Measurements from ENCODE around the gene KCNJ4. TPM values are rescaled to one million over a fixed set of nuclear protein-coding genes. Genes with fewer than 3 reads are reported as not detected.

KCNJ4 gene
- total RNA-seq, 1 experiment from 2014 or later, result 0.22 TPM

DNA sequence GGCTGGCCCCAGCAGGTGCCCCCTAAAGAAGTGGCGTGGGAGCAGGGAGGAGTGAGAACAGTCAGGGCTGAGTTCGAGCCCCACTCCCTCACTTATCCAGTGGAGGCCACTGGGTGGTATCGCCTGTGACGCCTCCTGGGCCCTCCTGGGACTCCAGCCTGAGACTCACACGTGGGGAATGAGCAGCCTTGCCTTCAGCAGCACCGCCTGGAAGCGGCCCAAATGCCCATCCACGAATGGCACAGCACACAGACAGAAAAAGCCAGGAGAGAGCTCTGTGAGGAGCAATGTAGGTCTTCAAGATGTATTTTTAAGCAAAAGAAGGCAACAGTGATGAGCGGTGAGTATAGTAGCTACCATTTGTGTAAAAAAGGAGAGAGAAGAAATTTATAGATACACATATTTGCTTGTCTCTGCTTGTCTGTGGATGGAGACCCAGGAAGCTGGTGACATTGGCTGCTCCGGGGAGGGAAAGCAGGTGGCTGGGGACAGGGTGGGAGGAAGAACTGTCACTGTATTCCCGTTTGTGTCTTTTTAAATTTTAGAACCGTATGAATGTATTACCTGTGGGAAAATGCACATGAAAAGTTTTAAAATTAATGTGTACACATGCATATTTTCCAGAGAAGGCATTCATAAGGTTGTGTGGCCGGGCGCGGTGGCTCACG, 13.2 kb downstream of the KCNJ4 start:
- CTCF ChIA-PET, result no interaction called here
- no peaks in the 10 kb centered on the region for H3K36me3 ChIP-seq (ENCODE audit: low read depth)
- POLR2A ChIA-PET (ENCODE audit: unreplicated experiment), result no interaction called here
- intact Hi-C loops (cut with micrococcal nuclease; ENCODE audit: unreplicated experiment), result no loop called here
- no peaks in the 10 kb centered on the region for H3K9me3 ChIP-seq (ENCODE audit: insufficient read depth, low read depth)
- no peaks in the 10 kb centered on the region for H3K9me2 ChIP-seq (ENCODE audit: insufficient read depth)
- H2AFZ ChIP-seq, result no peak overlapping the region
- no peak overlapping the region for H3K27ac ChIP-seq
- TF ChIP-seq EZH2 (IDR thresholded peaks at IDR 0.05; ENCODE audit: low read depth), result no peak
- TF ChIP-seq, protein P1, sequence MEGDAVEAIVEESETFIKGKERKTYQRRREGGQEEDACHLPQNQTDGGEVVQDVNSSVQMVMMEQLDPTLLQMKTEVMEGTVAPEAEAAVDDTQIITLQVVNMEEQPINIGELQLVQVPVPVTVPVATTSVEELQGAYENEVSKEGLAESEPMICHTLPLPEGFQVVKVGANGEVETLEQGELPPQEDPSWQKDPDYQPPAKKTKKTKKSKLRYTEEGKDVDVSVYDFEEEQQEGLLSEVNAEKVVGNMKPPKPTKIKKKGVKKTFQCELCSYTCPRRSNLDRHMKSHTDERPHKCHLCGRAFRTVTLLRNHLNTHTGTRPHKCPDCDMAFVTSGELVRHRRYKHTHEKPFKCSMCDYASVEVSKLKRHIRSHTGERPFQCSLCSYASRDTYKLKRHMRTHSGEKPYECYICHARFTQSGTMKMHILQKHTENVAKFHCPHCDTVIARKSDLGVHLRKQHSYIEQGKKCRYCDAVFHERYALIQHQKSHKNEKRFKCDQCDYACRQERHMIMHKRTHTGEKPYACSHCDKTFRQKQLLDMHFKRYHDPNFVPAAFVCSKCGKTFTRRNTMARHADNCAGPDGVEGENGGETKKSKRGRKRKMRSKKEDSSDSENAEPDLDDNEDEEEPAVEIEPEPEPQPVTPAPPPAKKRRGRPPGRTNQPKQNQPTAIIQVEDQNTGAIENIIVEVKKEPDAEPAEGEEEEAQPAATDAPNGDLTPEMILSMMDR (conservative IDR thresholded peaks at IDR 0.05), result no peak
- no peak overlapping the region for H3K4me2 ChIP-seq
- no peak overlapping the region for H3K4me3 ChIP-seq
- H3K27me3 ChIP-seq (ENCODE audit: insufficient read depth, low read depth), result peaks cover 33% of the 10 kb centered on the region; the same call in 1 of the 2 replicates
- BruUV-seq (replicated peaks), result no TSS peak
- peaks cover 8% of the 10 kb centered on the region; the same call in 1 of the 2 replicates for H3F3A ChIP-seq (ENCODE audit: insufficient read depth, low read depth)
- H3K4me1 ChIP-seq (replicated peaks; ENCODE audit: insufficient read depth), result no peaks in the 10 kb centered on the region
- DNase-seq, result no peak
- H4K20me1 ChIP-seq (ENCODE audit: insufficient read depth), result no peaks in the 10 kb centered on the region
- H3K79me2 ChIP-seq (ENCODE audit: low read depth), result no peaks in the 10 kb centered on the region

DNA sequence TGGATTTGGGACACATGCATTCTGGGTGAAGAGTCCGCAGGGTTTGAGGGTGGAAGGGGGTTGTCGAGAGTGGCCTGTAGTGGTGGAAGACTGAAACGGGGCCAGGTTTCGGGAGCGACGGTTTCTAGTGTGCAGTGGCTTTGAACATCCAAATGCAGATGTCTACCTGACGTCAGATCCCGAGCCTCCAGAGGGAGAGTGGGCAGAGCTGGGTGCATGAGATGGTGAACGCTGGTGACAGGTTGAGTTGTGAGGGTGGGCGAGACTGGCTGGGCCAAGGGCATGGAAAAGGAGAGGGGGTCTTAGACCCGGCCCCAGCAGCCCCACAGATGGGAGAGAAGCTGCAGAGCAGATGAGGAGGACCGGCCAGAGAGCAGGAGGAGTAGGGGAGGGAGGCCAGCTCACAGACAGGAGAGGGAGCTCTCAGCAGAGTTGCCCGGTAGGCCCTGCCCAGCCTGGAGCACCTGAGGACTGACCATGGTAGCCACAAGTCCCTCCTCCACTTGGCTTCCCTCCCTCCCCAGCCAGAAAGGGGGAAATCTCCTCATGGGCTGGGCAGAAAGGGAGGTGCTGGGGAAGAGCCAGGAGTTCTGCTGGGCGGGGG, 14.2 kb downstream of the KCNJ4 start:
- intact Hi-C loops (cut with micrococcal nuclease; ENCODE audit: unreplicated experiment), result no loop called here
- Histone ChIP-seq H3K27ac (no peak overlapping the region), H2AFZ (no peak overlapping the region), H3F3A (ENCODE audit: insufficient read depth, low read depth) (peaks cover 8% of the 10 kb centered on the region; the same call in 1 of the 2 replicates), H3K4me1 (replicated peaks; ENCODE audit: insufficient read depth) (no peaks in the 10 kb centered on the region), H3K9me2 (ENCODE audit: insufficient read depth) (no peaks in the 10 kb centered on the region), H3K36me3 (ENCODE audit: low read depth) (no peaks in the 10 kb centered on the region), H3K27me3 (ENCODE audit: insufficient read depth, low read depth) (peaks cover 33% of the 10 kb centered on the region; the same call in 1 of the 2 replicates), H4K20me1 (ENCODE audit: insufficient read depth) (no peaks in the 10 kb centered on the region), H3K79me2 (ENCODE audit: low read depth) (no peaks in the 10 kb centered on the region), H3K4me2 (no peak overlapping the region), H3K9me3 (ENCODE audit: insufficient read depth, low read depth) (no peaks in the 10 kb centered on the region), H3K4me3 (no peak overlapping the region)
- no peak for DNase-seq
- BruUV-seq (replicated peaks), result no TSS peak
- ChIA-PET CTCF (interaction anchor here (0.5 kb wide), 1 partner anchor 18 kb away, joined by 4 read pairs; no protein-coding TSS in a partner anchor), POLR2A (ENCODE audit: unreplicated experiment) (no interaction called here)
- TF ChIP-seq, protein P1 (conservative IDR thresholded peaks at IDR 0.05), result no peak
- no peak for TF ChIP-seq EZH2 (IDR thresholded peaks at IDR 0.05; ENCODE audit: low read depth)

DNA sequence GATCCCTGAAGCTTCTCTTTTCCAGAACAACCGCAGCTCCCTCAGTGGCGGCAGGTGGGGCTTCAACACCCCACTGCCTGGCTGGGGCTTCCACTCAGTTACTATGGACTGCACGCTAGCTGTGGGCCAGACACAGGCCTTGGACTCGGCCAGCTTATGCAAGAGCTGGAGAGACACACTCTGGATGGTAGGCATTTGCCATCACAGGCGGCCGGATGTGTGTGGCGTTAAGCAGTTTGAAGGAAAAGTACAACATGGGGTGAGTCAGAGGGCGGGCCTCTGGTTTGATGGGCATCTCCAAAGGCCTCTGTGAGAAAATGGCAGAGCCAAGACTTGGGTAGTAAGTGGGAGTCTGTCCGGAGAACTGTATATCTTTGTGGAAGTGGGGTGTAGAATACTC, 17.6 kb downstream of the KCNJ4 start:
- H3K9me3 ChIP-seq (ENCODE audit: insufficient read depth, low read depth), result no peaks in the 10 kb centered on the region
- no TSS peak for BruUV-seq (replicated peaks)
- no peak overlapping the region for H3K4me2 ChIP-seq
- H3K27me3 ChIP-seq (ENCODE audit: insufficient read depth, low read depth), result peaks cover 17% of the 10 kb centered on the region; the same call in 1 of the 2 replicates
- 0 out of 2 replicates have a peak, but pooled peaks cover 3% of the 10 kb centered on the region for H3F3A ChIP-seq (ENCODE audit: insufficient read depth, low read depth)
- DNase-seq, result no peak
- ChIA-PET CTCF (no interaction called here), POLR2A (ENCODE audit: unreplicated experiment) (interaction anchor here (0.7 kb wide), 1 partner anchor 317 kb away, joined by 4 read pairs; no protein-coding TSS in a partner anchor)
- H4K20me1 ChIP-seq (ENCODE audit: insufficient read depth), result no peaks in the 10 kb centered on the region
- H3K9me2 ChIP-seq (ENCODE audit: insufficient read depth), result no peaks in the 10 kb centered on the region
- no peaks in the 10 kb centered on the region for H3K36me3 ChIP-seq (ENCODE audit: low read depth)
- no peak overlapping the region for H2AFZ ChIP-seq
- H3K27ac ChIP-seq, result no peak overlapping the region
- no peaks in the 10 kb centered on the region for H3K79me2 ChIP-seq (ENCODE audit: low read depth)
- H3K4me1 ChIP-seq (replicated peaks; ENCODE audit: insufficient read depth), result no peaks in the 10 kb centered on the region
- TF ChIP-seq EZH2 (IDR thresholded peaks at IDR 0.05; ENCODE audit: low read depth), result no peak
- TF ChIP-seq, protein P1 (conservative IDR thresholded peaks at IDR 0.05), result no peak
- intact Hi-C loops (cut with micrococcal nuclease; ENCODE audit: unreplicated experiment), result no loop called here
- H3K4me3 ChIP-seq, result no peak overlapping the region

Data from PC-9 (cell line).